Calu3 (cell line): ENCODE results near the gene ADAMTS9. TPM values are rescaled to one million over a fixed set of nuclear protein-coding genes. Genes with fewer than 3 reads are reported as not detected.

Experiments
- BruUV-seq: library from RNA; stranded (reverse); fragments of 400-500 nt; replicated peaks from 2 replicates; lab custom pipeline; 2021; lab: Mats Ljungman, UMichigan
- CTCF ChIA-PET: fragments of 300-600 bp; sonication (Branson Sonifier 250); formaldehyde crosslinking; loops from one replicate; lab custom pipeline; 2022; ENCODE audit warnings: antibody characterized with exemption; lab: Charles Lee
- DNase-seq: peaks from one replicate; pipeline ENCODE4 v3.0.0; 2022
- H3K27ac Mint-ChIP-seq: one replicate; pipeline ENCODE4 v1.8.0; 2022; ENCODE audit warnings: mixed read lengths; ENCODE audit not compliant: unreplicated experiment
- H3K27me3 Mint-ChIP-seq: one replicate; pipeline ENCODE4 v1.8.0; 2022; ENCODE audit warnings: mixed read lengths; ENCODE audit not compliant: unreplicated experiment
- H3K36me3 Mint-ChIP-seq: one replicate; pipeline ENCODE4 v1.8.0; 2022; ENCODE audit warnings: mild to moderate bottlenecking, moderate library complexity, mixed read lengths; ENCODE audit not compliant: insufficient read depth, unreplicated experiment
- H3K4me1 Mint-ChIP-seq: one replicate; pipeline ENCODE4 v1.8.0; 2022; ENCODE audit warnings: mild to moderate bottlenecking, low read depth, mixed read lengths; ENCODE audit not compliant: unreplicated experiment
- H3K4me3 Mint-ChIP-seq: one replicate; pipeline ENCODE4 v1.8.0; 2022; ENCODE audit warnings: mild to moderate bottlenecking, low read depth, moderate library complexity, mixed read lengths; ENCODE audit not compliant: unreplicated experiment
- H3K9me3 Mint-ChIP-seq: one replicate; pipeline ENCODE4 v1.8.0; 2022; ENCODE audit warnings: low read depth, mixed read lengths; ENCODE audit not compliant: unreplicated experiment
- CTCF ChIP-seq: fragments of 200-600 bp; IDR thresholded peaks from one replicate; pipeline ENCODE4 v1.8.0; 2022; ENCODE audit warnings: antibody characterized with exemption; ENCODE audit not compliant: unreplicated experiment
- intact Hi-C: fragments of 100-400 bp; cut with micrococcal nuclease; formaldehyde crosslinking; loops from one replicate; pipeline ENCODE4 v1.10.0; 2022; ENCODE audit not compliant: unreplicated experiment
- total RNA-seq: library from RNA; stranded (reverse); gene quantifications from 2 replicates; pipeline ENCODE4 v1.2.3, GENCODE V29; 2022

The ADAMTS9 gene
- total RNA-seq, 1 experiment from 2014 or later: 54.6 TPM

GRCh38 chr3:64667138-64667537 is 20.7 kb downstream of the ADAMTS9 start:
- CTCF ChIA-PET: no interaction called here
- Mint-ChIP-seq H3K27me3 (no peaks in the 10 kb centered on the region), H3K27ac (peak overlapping the region; percentile 92), H3K4me3 (no peak overlapping the region), H3K9me3 (no peaks in the 10 kb centered on the region), H3K36me3 (peaks cover 4% of the 10 kb centered on the region), H3K4me1 (peaks cover 64% of the 10 kb centered on the region)
- no peak for TF ChIP-seq CTCF
- DNase-seq: peak; percentile 22
- intact Hi-C loops: loop anchor here (2.0 to 10.0 kb wide), 4 partner anchors 20 to 770 kb away; partner anchors contain the start of gene ADAMTS9
- BruUV-seq: no TSS peak

- peaks cover 4% of the 10 kb centered on the region for H3K36me3 Mint-ChIP-seq
- H3K4me3 Mint-ChIP-seq: no peak overlapping the region
- TF ChIP-seq CTCF: no peak
- H3K9me3 Mint-ChIP-seq: peaks cover 3% of the 10 kb centered on the region
- H3K27me3 Mint-ChIP-seq: no peaks in the 10 kb centered on the region
- no TSS peak for BruUV-seq
- intact Hi-C loops: loop anchor here (2.0 to 10.0 kb wide), 4 partner anchors 21 to 771 kb away; partner anchors contain the start of gene ADAMTS9
- CTCF ChIA-PET: no interaction called here
- peak overlapping the region; percentile 92 for H3K27ac Mint-ChIP-seq
- peak; percentile 67 for DNase-seq
- H3K4me1 Mint-ChIP-seq: peaks cover 63% of the 10 kb centered on the region
These were observed 21.6 kb downstream of the ADAMTS9 start for GRCh38 chr3:64666171-64666588.

GRCh38 chr3:64664397-64664796 is 23.4 kb downstream of the ADAMTS9 start:
- TF ChIP-seq CTCF: no peak
- Mint-ChIP-seq H3K4me3 (no peak overlapping the region), H3K36me3 (peaks cover 4% of the 10 kb centered on the region), H3K4me1 (peaks cover 45% of the 10 kb centered on the region), H3K9me3 (peaks cover 3% of the 10 kb centered on the region), H3K27ac (peak overlapping the region; percentile 33), H3K27me3 (no peaks in the 10 kb centered on the region)
- no peak for DNase-seq
- intact Hi-C loops: loop anchor here (10.0 kb wide), 1 partner anchor 130 kb away; no protein-coding TSS in a partner anchor
- no TSS peak for BruUV-seq
- CTCF ChIA-PET: no interaction called here

GRCh38 chr3:64659617-64659978 is 28.2 kb downstream of the ADAMTS9 start:
- intact Hi-C loops: no loop called here
- CTCF ChIA-PET: interaction anchor here (0.6 to 0.7 kb wide), 2 partner anchors 189 to 1541 kb away, joined by 3 to 4 read pairs; no protein-coding TSS in a partner anchor
- no peak overlapping the region for H3K4me3 Mint-ChIP-seq
- no peak overlapping the region for H3K27ac Mint-ChIP-seq
- H3K9me3 Mint-ChIP-seq: peaks cover 3% of the 10 kb centered on the region
- no peak for TF ChIP-seq CTCF
- DNase-seq: no peak
- BruUV-seq: no TSS peak
- peaks cover 9% of the 10 kb centered on the region for H3K36me3 Mint-ChIP-seq
- H3K4me1 Mint-ChIP-seq: peaks cover 4% of the 10 kb centered on the region
- H3K27me3 Mint-ChIP-seq: no peaks in the 10 kb centered on the region
